Adrenal gland (tissue), 5 donors: ENCODE results near the gene CACYBP.

Experiments
- CTCF ChIP-seq, 6 experiments: fragments of 450-650 bp in 4 of 6; fragments of 200-600 bp in 2 of 6; sonication (generic) in 1 of 6; IDR thresholded peaks; 1 replicate in 5 of 6; 2 replicates in 1 of 6; pipeline versions ENCODE4 v1.5.1 to v1.8.0; 2016 to 2021; ENCODE audit warnings: antibody characterized with exemption in 6 of 6, mild to moderate bottlenecking in 2 of 6, moderate library complexity in 1 of 6
- POLR2A ChIP-seq, 2 donors: fragments of 450-650 bp; IDR thresholded peaks; one replicate each; pipeline ENCODE4 v1.6.1; 2017; ENCODE audit warnings: antibody characterized with exemption in 2 of 2, mild to moderate bottlenecking in 2 of 2, moderate library complexity in 1 of 2
- donor health status: DM: no; HTN: no; CAD: no.

- TF ChIP-seq CTCF (IDR thresholded peaks at IDR 0.05) (no peak), POLR2A (IDR thresholded peaks at IDR 0.05) (no peak)
Observed at GRCh38 chr1:174960362-174960761, 39.4 kb upstream of the CACYBP start.
